Measurements from ENCODE around the gene INHA.

- TF ChIP-seq CTCF (IDR thresholded peaks at IDR 0.05) (no peak), EZH2 (IDR thresholded peaks at IDR 0.05; ENCODE audit: borderline replicate concordance, insufficient read depth, low read depth, low read length, poor library complexity, severe bottlenecking) (no peak)
Measured at GRCh38 chr2:219572237-219573001, at the start of gene INHA.

All from B cell (primary cell).